ENCODE data around the gene ZNF598. TPM values are rescaled to one million over a fixed set of nuclear protein-coding genes. Genes with fewer than 3 reads are reported as not detected.

The ZNF598 gene
- total RNA-seq, 1 experiment from 2014 or later: 57.4 TPM

- TF ChIP-seq ZBTB33 (IDR thresholded peaks at IDR 0.05; ENCODE audit: extremely low read depth, insufficient replicate concordance, low read length) (no peak), ZFX (IDR thresholded peaks at IDR 0.05) (no peak)
Measured at GRCh38 chr16:2025878-2026460, 16.3 kb upstream of the ZNF598 start (continued).

- Histone ChIP-seq H3K27me3 (ENCODE audit: insufficient read depth, low read length) (no peaks in the 10 kb centered on the region), H3K4me3 (replicated peaks in 1 of 2; ENCODE audit: low read depth in 1 of 2, low read length in 2 of 2) (no peak overlapping the region), H3K9me2 (ENCODE audit: insufficient read depth) (no peaks in the 10 kb centered on the region), H3K4me1 (ENCODE audit: control insufficient read depth in 1 of 2, insufficient read depth in 2 of 2, low read length in 2 of 2) (peaks cover 35 to 59% of the 10 kb centered on the region in 2 experiments), H3K79me2 (ENCODE audit: insufficient read depth, low read length) (peaks cover 28% of the 10 kb centered on the region; the same call in 1 of the 2 replicates), H3K9ac (ENCODE audit: low read length) (no peak overlapping the region), H3K27ac (ENCODE audit: low read depth, low read length) (no peak overlapping the region; the same call in 1 of the 2 replicates), H3K9me3 (ENCODE audit: control insufficient read depth in 1 of 2, insufficient read depth in 1 of 2, low read depth in 1 of 2, low read length in 2 of 2) (no peaks in the 10 kb centered on the region), H3K36me3 (ENCODE audit: control insufficient read depth in 1 of 2, insufficient read depth in 2 of 2, low read length in 2 of 2) (no peaks in the 10 kb centered on the region), H3K4me2 (ENCODE audit: low read length) (no peak overlapping the region), H4K20me1 (ENCODE audit: insufficient read depth) (no peaks in the 10 kb centered on the region), H2AFZ (ENCODE audit: low read depth, low read length, poor library complexity, severe bottlenecking) (no peak overlapping the region)
- ATAC-seq (no peak), DNase-seq (ENCODE audit: low read depth, low spot score) (no peak)
- intact Hi-C loops (cut with micrococcal nuclease): loop anchor here (10.0 kb wide), 1 partner anchor 230 kb away; the partner anchor contains the start of gene ECI1
- RAD21 ChIA-PET (ENCODE audit: low non-redundant PET in 1 of 2, low total read pairs in 2 of 2, uncharacterized antibody in 2 of 2, unreplicated experiment in 2 of 2): interaction anchor here in 1 of 2 experiments (0.6 kb wide), 1 partner anchor 116 kb away, joined by 4 read pairs; no protein-coding TSS in a partner anchor
- POLR2A ChIA-PET: interaction anchor here (0.5 to 1.6 kb wide), 2 partner anchors 116 to 130 kb away, joined by 3 read pairs; partner anchors contain the start of gene TRAF7
- no peak for TF ChIP-seq EZH2phosphoT487 (IDR thresholded peaks at IDR 0.05; ENCODE audit: borderline replicate concordance)
- no peak for TF ChIP-seq FOSL1 (IDR thresholded peaks at IDR 0.05; ENCODE audit: low read depth)
- no peak for TF ChIP-seq SP1 (IDR thresholded peaks at IDR 0.05; ENCODE audit: low read depth)
- TF ChIP-seq CEBPB (IDR thresholded peaks at IDR 0.05; ENCODE audit: low read depth): no peak
- no peak for TF ChIP-seq JUND (IDR thresholded peaks at IDR 0.05)
- no peak for TF ChIP-seq CTCF (IDR thresholded peaks at IDR 0.05 in 2 of 3, conservative IDR thresholded peaks at IDR 0.05 in 1 of 3; ENCODE audit: borderline replicate concordance in 1 of 3, insufficient read depth in 1 of 3, low read depth in 2 of 3, low read length in 2 of 3)
- CTCF ChIA-PET: interaction anchor here (1.1 kb wide), 1 partner anchor 21 kb away, joined by 3 read pairs; no protein-coding TSS in a partner anchor
- no TSS peak for BruUV-seq (replicated peaks)
Measured at GRCh38 chr16:2025251-2025650, 15.6 kb upstream of the ZNF598 start.
